NB4 (cell line): Measurements from ENCODE around the gene SYVN1.

ENCODE experiments used
- DNase-seq: peaks from one replicate; pipeline ENCODE4 v3.0.0; 2010; ENCODE audit warnings: low read depth
- H3K4me3 ChIP-seq: one replicate; pipeline ENCODE4 v1.5.1; 2011; ENCODE audit warnings: mild to moderate bottlenecking, low read depth, low read length, moderate library complexity
- CTCF ChIP-seq: IDR thresholded peaks from one replicate; pipeline ENCODE4 v1.5.1; 2012; ENCODE audit warnings: low read depth, low read length
- MAX ChIP-seq: IDR thresholded peaks from 2 replicates; pipeline ENCODE4 v1.6.1; 2011; ENCODE audit warnings: low read depth, low read length
- MYC ChIP-seq: IDR thresholded peaks from 2 replicates; pipeline ENCODE4 v1.6.1; 2011; ENCODE audit warnings: low read depth, low read length
- POLR2A ChIP-seq: IDR thresholded peaks from 2 replicates; pipeline ENCODE4 v1.6.1; 2011; ENCODE audit warnings: mild to moderate bottlenecking; ENCODE audit not compliant: insufficient read length; ENCODE audit errors: extremely low read depth

The SYVN1 gene

GRCh38 chr11:65131895-65132237 is 2.5 kb downstream of the SYVN1 start:
- no peak for TF ChIP-seq CTCF
- TF ChIP-seq MAX, result no peak
- no peak for TF ChIP-seq POLR2A
- TF ChIP-seq MYC, result no peak
- H3K4me3 ChIP-seq, result no peak overlapping the region
- no peak for DNase-seq

GRCh38 chr11:65131417-65131776 is 2.9 kb downstream of the SYVN1 start:
- TF ChIP-seq MYC (no peak), CTCF (no peak), POLR2A (no peak), MAX (no peak)
- H3K4me3 ChIP-seq, result no peak overlapping the region
- no peak for DNase-seq

GRCh38 chr11:65130631-65131416 is 3.5 kb downstream of the SYVN1 start:
- H3K4me3 ChIP-seq, result no peak overlapping the region
- TF ChIP-seq CTCF, result no peak
- TF ChIP-seq POLR2A, result no peak
- TF ChIP-seq MAX, result no peak
- TF ChIP-seq MYC, result no peak
- peak; percentile 7 for DNase-seq

- TF ChIP-seq MAX, result no peak
- TF ChIP-seq MYC, result no peak
- TF ChIP-seq POLR2A, result no peak
- no peak for TF ChIP-seq CTCF
- DNase-seq, result peak; percentile 4
- no peak overlapping the region for H3K4me3 ChIP-seq
These were observed 4.5 kb downstream of the SYVN1 start for GRCh38 chr11:65129649-65130441.

GRCh38 chr11:65128182-65129145 is 5.9 kb downstream of the SYVN1 start:
- TF ChIP-seq POLR2A, result no peak
- no peak for TF ChIP-seq MAX
- no peak for TF ChIP-seq MYC
- TF ChIP-seq CTCF, result no peak
- H3K4me3 ChIP-seq, result no peak overlapping the region
- peak; percentile 15 for DNase-seq
